ENCODE data around the gene HNF4A.

GRCh38 chr20:44345147-44345546, 10.4 kb upstream of the HNF4A start:
- TF ChIP-seq POLR2AphosphoS5 (IDR thresholded peaks at IDR 0.05; ENCODE audit: low read depth, low read length), result no peak
- TF ChIP-seq, protein P1, sequence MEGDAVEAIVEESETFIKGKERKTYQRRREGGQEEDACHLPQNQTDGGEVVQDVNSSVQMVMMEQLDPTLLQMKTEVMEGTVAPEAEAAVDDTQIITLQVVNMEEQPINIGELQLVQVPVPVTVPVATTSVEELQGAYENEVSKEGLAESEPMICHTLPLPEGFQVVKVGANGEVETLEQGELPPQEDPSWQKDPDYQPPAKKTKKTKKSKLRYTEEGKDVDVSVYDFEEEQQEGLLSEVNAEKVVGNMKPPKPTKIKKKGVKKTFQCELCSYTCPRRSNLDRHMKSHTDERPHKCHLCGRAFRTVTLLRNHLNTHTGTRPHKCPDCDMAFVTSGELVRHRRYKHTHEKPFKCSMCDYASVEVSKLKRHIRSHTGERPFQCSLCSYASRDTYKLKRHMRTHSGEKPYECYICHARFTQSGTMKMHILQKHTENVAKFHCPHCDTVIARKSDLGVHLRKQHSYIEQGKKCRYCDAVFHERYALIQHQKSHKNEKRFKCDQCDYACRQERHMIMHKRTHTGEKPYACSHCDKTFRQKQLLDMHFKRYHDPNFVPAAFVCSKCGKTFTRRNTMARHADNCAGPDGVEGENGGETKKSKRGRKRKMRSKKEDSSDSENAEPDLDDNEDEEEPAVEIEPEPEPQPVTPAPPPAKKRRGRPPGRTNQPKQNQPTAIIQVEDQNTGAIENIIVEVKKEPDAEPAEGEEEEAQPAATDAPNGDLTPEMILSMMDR (IDR thresholded peaks at IDR 0.05), result no peak
- no peak for TF ChIP-seq TAF1 (IDR thresholded peaks at IDR 0.05; ENCODE audit: borderline replicate concordance, low read depth, low read length)
- TF ChIP-seq USF2 (IDR thresholded peaks at IDR 0.05; ENCODE audit: borderline replicate concordance, low read depth, low read length), result no peak
- no peak for TF ChIP-seq JUND (IDR thresholded peaks at IDR 0.05)
- TF ChIP-seq ELF1 (IDR thresholded peaks at IDR 0.05), result no peak
- TF ChIP-seq CHD2 (IDR thresholded peaks at IDR 0.05; ENCODE audit: low read length, partially characterized antibody), result no peak
- no peak for TF ChIP-seq PBX3 (IDR thresholded peaks at IDR 0.05)
- TF ChIP-seq, protein P2, sequence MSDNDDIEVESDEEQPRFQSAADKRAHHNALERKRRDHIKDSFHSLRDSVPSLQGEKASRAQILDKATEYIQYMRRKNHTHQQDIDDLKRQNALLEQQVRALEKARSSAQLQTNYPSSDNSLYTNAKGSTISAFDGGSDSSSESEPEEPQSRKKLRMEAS (IDR thresholded peaks at IDR 0.05; ENCODE audit: low read depth), result no peak
- TF ChIP-seq MXI1 (IDR thresholded peaks at IDR 0.05; ENCODE audit: low read depth, low read length), result no peak
- TF ChIP-seq NFIC (IDR thresholded peaks at IDR 0.05; ENCODE audit: borderline replicate concordance), result no peak
- TF ChIP-seq YY1 (IDR thresholded peaks at IDR 0.05; ENCODE audit: low read depth), result no peak
- TF ChIP-seq EP300 (IDR thresholded peaks at IDR 0.05; ENCODE audit: borderline replicate concordance in 1 of 2, low read depth in 1 of 2, low read length in 1 of 2), result no peak
- TF ChIP-seq GABPA (IDR thresholded peaks at IDR 0.05; ENCODE audit: low read depth), result no peak
